HAP-1 (cell line): ENCODE results near the gene LCNL1.
A peak's percentile ranks its signal among the peaks of the same experiment; 100 is the strongest.
"Not testable (repeated sequence)": the region's sequence is repeated elsewhere in the genome, so short reads cannot be mapped to it uniquely, and the experiment has no call there.

ENCODE experiments used
- DNase-seq, 2 experiments: peaks; one replicate each; pipeline ENCODE4 v3.0.0-alpha.2; 2016 to 2020; ENCODE audit warnings: low spot score in 2 of 2
- H3K27me3 ChIP-seq: fragments of 250-450 bp; sonication (Bioruptor Pico); 2 replicates; pipeline ENCODE4 v1.5.1; 2020; ENCODE audit warnings: low read depth, mild to moderate bottlenecking, moderate library complexity
- H3K36me3 ChIP-seq: fragments of 250-450 bp; sonication (Bioruptor Pico); replicated peaks from 2 replicates; pipeline ENCODE4 v1.5.1; 2020; ENCODE audit warnings: mild to moderate bottlenecking
- H3K4me1 ChIP-seq: fragments of 250-450 bp; sonication (Bioruptor Pico); 2 replicates; pipeline ENCODE4 v1.5.1; 2020; ENCODE audit warnings: mild to moderate bottlenecking
- H3K4me3 ChIP-seq: fragments of 250-450 bp; sonication (Bioruptor Pico); 2 replicates; pipeline ENCODE4 v1.5.1; 2020; ENCODE audit warnings: mild to moderate bottlenecking, moderate library complexity
- H3K9me3 ChIP-seq: fragments of 250-450 bp; sonication (Bioruptor Pico); 2 replicates; pipeline ENCODE4 v1.5.1; 2020; ENCODE audit warnings: mild to moderate bottlenecking, moderate library complexity
- in situ Hi-C: fragments of 300-500 bp; cut with MboI; formaldehyde crosslinking; loops from 3 replicates; pipeline ENCODE4 v1.14.3; 2020; ENCODE audit warnings: low sequenced_read_pairs, inconsistent platforms, mixed read lengths

LCNL1 gene

DNA sequence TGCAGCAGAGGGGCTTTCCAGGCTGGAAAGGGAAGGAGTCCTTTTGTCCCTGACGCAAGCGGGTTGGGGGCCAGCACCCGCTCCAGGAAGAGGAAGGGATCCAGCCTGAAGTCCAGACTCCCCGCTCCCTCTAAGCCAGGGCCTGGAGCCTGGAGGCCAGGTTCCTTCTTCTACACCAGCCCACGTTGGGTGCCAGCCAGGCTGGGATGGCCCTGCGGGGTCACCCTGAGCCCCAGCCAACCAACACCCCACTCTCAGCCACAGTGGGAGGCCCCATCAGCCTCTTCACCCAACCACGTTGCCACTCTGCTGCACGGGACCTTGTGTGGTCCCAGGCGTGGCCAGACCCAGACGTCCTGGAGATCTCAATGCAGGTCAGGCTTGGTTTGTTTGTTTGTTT lies 50.1 kb downstream of the LCNL1 start:
- peaks cover 6% of the 10 kb centered on the region; the same call in 1 of the 2 replicates for H3K27me3 ChIP-seq
- in situ Hi-C loops, result loop anchor here (10.0 kb wide), 1 partner anchor 248 kb away; no protein-coding TSS in a partner anchor
- no peaks in the 10 kb centered on the region for H3K9me3 ChIP-seq
- peaks cover 8% of the 10 kb centered on the region for H3K4me1 ChIP-seq
- no peak for DNase-seq
- no peaks in the 10 kb centered on the region for H3K36me3 ChIP-seq
- no peak overlapping the region for H3K4me3 ChIP-seq

- not testable (repeated sequence) for H3K9me3 ChIP-seq, H3K4me3 ChIP-seq, DNase-seq, H3K36me3 ChIP-seq, H3K27me3 ChIP-seq, H3K4me1 ChIP-seq
- in situ Hi-C loops, result loop anchor here (10.0 kb wide), 1 partner anchor 249 kb away; no protein-coding TSS in a partner anchor
These were observed 50.7 kb downstream of the LCNL1 start for GRCh38 chr9:137033481-137033880.

GRCh38 chr9:137034039-137034708 lies 51.4 kb downstream of the LCNL1 start:
- Histone ChIP-seq H3K4me3 (no peak overlapping the region), H3K27me3 (peaks cover 6% of the 10 kb centered on the region; the same call in 1 of the 2 replicates), H3K4me1 (peaks cover under 1% of the 10 kb centered on the region), H3K36me3 (0 out of 2 replicates have a peak, but pooled peaks cover 6% of the 10 kb centered on the region), H3K9me3 (no peaks in the 10 kb centered on the region)
- in situ Hi-C loops, result loop anchor here (10.0 kb wide), 1 partner anchor 249 kb away; no protein-coding TSS in a partner anchor
- DNase-seq, result no peak

- peaks cover 6% of the 10 kb centered on the region; the same call in 1 of the 2 replicates for H3K27me3 ChIP-seq
- peak; percentile 71 to 91 for DNase-seq
- no peaks in the 10 kb centered on the region for H3K4me1 ChIP-seq
- peaks cover 11% of the 10 kb centered on the region; the same call in 1 of the 2 replicates for H3K36me3 ChIP-seq
- no peak overlapping the region for H3K4me3 ChIP-seq
- no peaks in the 10 kb centered on the region for H3K9me3 ChIP-seq
- in situ Hi-C loops, result loop anchor here (10.0 kb wide), 1 partner anchor 250 kb away; no protein-coding TSS in a partner anchor
These were observed 52.1 kb downstream of the LCNL1 start for GRCh38 chr9:137034709-137035506.
